ENCODE measurements around the gene GORASP2. TPM values are rescaled to one million over a fixed set of nuclear protein-coding genes. Genes with fewer than 3 reads are reported as not detected.

Gene GORASP2
- polyA plus RNA-seq, 1 donor (not counting 4 experiments of a cell fraction or from before 2014, with no cell fraction given) = 125 TPM

DNA sequence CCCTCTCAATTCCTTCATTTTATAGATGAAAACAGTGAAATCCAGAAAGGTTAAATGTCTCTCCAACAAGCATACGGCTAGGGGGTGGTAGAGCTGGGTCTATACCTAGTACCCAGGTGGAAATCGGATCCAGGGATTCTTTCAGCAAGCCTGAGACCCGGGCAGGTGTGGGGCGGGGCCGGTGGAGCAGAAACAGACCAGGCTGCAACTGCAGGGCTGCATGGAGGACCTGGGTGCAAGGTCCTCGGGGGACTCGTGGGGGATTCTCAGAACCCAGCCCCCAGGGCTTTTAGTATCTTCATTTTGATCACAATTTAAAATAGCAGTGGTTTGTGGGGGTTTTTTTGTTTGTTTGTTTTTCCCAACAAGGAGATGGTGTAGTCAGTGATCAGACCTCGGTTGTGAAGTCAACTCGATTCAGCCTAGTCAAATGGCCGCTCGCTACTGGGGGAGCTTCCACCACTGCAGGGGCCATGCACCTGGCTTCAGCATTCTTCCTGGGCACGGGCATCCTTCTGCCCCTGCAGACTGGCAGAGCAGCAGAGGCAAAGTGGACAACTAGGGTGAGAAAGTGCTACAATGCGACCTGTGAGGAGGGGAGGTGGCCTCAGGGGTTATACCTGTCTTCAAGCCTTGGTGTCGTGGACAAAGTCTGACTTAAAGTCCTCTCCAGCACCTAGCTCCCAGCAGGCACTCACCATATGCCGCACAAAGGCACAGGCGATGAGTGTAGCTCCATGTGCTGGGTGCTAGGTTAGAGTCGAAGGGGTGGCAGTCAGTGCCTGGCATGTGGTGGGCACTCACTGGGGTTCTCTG, 46.3 kb downstream of the GORASP2 start:
- no peaks in the 10 kb centered on the region for H3K79me2 ChIP-seq (ENCODE audit: control insufficient read depth, insufficient read depth, low read length)
- DNase-seq (ENCODE audit: low read depth, low spot score) = no peak
- no peaks in the 10 kb centered on the region for H3K9me3 ChIP-seq (ENCODE audit: control insufficient read depth, low read depth, low read length)
- dilution Hi-C loops (cut with MboI; ENCODE audit: extremely low pct_ligation_motif_present, low sequenced_read_pairs) = no loop called here
- no peak overlapping the region for H2AFZ ChIP-seq (ENCODE audit: control insufficient read depth, low read length)
- no peak overlapping the region for H3K27ac ChIP-seq (ENCODE audit: control insufficient read depth, insufficient read depth, low read length)
- H3K4me2 ChIP-seq (ENCODE audit: control insufficient read depth, extremely low read depth, insufficient read depth, low read depth, low read length) = no peak overlapping the region
- no peaks in the 10 kb centered on the region for H4K20me1 ChIP-seq (ENCODE audit: control insufficient read depth, extremely low read depth, insufficient read depth, low read length)
- no peak for FAIRE-seq
- no peaks in the 10 kb centered on the region for H3K27me3 ChIP-seq (ENCODE audit: control insufficient read depth, extremely low read depth, insufficient read depth, low read length)
- peaks cover 20% of the 10 kb centered on the region for H3K4me1 ChIP-seq (ENCODE audit: control insufficient read depth, extremely low read depth, insufficient read depth, low read length)
- no peaks in the 10 kb centered on the region for H3K9me1 ChIP-seq (ENCODE audit: control insufficient read depth, extremely low read depth, insufficient read depth, low read length)
- no peak overlapping the region for H3K4me3 ChIP-seq (ENCODE audit: control insufficient read depth in 2 of 3, extremely low read depth in 1 of 3, insufficient read depth in 2 of 3, low read depth in 1 of 3, low read length in 3 of 3)
- H3K36me3 ChIP-seq (ENCODE audit: control insufficient read depth in 2 of 2, extremely low read depth in 1 of 2, insufficient read depth in 2 of 2, low read length in 2 of 2) = no peaks in the 10 kb centered on the region
- TF ChIP-seq, protein P1, sequence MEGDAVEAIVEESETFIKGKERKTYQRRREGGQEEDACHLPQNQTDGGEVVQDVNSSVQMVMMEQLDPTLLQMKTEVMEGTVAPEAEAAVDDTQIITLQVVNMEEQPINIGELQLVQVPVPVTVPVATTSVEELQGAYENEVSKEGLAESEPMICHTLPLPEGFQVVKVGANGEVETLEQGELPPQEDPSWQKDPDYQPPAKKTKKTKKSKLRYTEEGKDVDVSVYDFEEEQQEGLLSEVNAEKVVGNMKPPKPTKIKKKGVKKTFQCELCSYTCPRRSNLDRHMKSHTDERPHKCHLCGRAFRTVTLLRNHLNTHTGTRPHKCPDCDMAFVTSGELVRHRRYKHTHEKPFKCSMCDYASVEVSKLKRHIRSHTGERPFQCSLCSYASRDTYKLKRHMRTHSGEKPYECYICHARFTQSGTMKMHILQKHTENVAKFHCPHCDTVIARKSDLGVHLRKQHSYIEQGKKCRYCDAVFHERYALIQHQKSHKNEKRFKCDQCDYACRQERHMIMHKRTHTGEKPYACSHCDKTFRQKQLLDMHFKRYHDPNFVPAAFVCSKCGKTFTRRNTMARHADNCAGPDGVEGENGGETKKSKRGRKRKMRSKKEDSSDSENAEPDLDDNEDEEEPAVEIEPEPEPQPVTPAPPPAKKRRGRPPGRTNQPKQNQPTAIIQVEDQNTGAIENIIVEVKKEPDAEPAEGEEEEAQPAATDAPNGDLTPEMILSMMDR (optimal IDR thresholded peaks at IDR 0.05 in 1 of 3, IDR thresholded peaks at IDR 0.05 in 1 of 3, conservative IDR thresholded peaks at IDR 0.05 in 1 of 3; ENCODE audit: extremely low read depth in 1 of 3, insufficient read depth in 2 of 3, low read length in 3 of 3) = no peak
- no peak for TF ChIP-seq EZH2 (IDR thresholded peaks at IDR 0.05; ENCODE audit: low read length)
- H3K9ac ChIP-seq (ENCODE audit: control insufficient read depth, extremely low read depth, insufficient read depth, low read length) = no peak overlapping the region

DNA sequence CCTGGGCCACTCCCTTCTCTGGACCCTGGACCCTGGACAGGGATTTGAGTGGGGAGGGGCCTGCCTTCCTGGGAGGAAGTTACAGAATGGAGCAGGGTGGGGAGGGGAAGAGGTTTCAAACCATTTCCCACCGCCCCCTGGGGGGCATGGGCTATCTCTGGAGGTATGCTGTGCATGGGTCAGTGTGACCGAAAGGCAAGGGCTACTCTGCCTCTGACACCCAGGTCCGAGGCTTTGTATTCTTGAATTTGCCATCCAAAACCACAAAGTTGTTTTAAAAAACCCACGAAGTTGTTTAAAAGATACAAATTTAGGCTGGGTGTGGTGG, 46.9 kb downstream of the GORASP2 start:
- dilution Hi-C loops (cut with MboI; ENCODE audit: extremely low pct_ligation_motif_present, low sequenced_read_pairs) = no loop called here
- H3K36me3 ChIP-seq (ENCODE audit: control insufficient read depth in 2 of 2, extremely low read depth in 1 of 2, insufficient read depth in 2 of 2, low read length in 2 of 2) = no peaks in the 10 kb centered on the region
- H3K9ac ChIP-seq (ENCODE audit: control insufficient read depth, extremely low read depth, insufficient read depth, low read length) = no peak overlapping the region
- no peaks in the 10 kb centered on the region for H3K9me3 ChIP-seq (ENCODE audit: control insufficient read depth, low read depth, low read length)
- no peaks in the 10 kb centered on the region for H3K27me3 ChIP-seq (ENCODE audit: control insufficient read depth, extremely low read depth, insufficient read depth, low read length)
- no peak overlapping the region for H3K4me2 ChIP-seq (ENCODE audit: control insufficient read depth, extremely low read depth, insufficient read depth, low read depth, low read length)
- H3K79me2 ChIP-seq (ENCODE audit: control insufficient read depth, insufficient read depth, low read length) = no peaks in the 10 kb centered on the region
- peaks cover 20% of the 10 kb centered on the region for H3K4me1 ChIP-seq (ENCODE audit: control insufficient read depth, extremely low read depth, insufficient read depth, low read length)
- FAIRE-seq (no peak), DNase-seq (ENCODE audit: low read depth, low spot score) (no peak)
- no peaks in the 10 kb centered on the region for H3K9me1 ChIP-seq (ENCODE audit: control insufficient read depth, extremely low read depth, insufficient read depth, low read length)
- H3K4me3 ChIP-seq (ENCODE audit: control insufficient read depth in 2 of 3, extremely low read depth in 1 of 3, insufficient read depth in 2 of 3, low read depth in 1 of 3, low read length in 3 of 3) = no peak overlapping the region
- no peak for TF ChIP-seq EZH2 (IDR thresholded peaks at IDR 0.05; ENCODE audit: low read length)
- TF ChIP-seq, protein P1 (optimal IDR thresholded peaks at IDR 0.05 in 1 of 3, IDR thresholded peaks at IDR 0.05 in 1 of 3, conservative IDR thresholded peaks at IDR 0.05 in 1 of 3; ENCODE audit: extremely low read depth in 1 of 3, insufficient read depth in 2 of 3, low read length in 3 of 3) = no peak
- no peaks in the 10 kb centered on the region for H4K20me1 ChIP-seq (ENCODE audit: control insufficient read depth, extremely low read depth, insufficient read depth, low read length)
- no peak overlapping the region for H2AFZ ChIP-seq (ENCODE audit: control insufficient read depth, low read length)
- H3K27ac ChIP-seq (ENCODE audit: control insufficient read depth, insufficient read depth, low read length) = no peak overlapping the region
